GM12878 (cell line): ENCODE results near the gene TMEM167B. TPM values are rescaled to one million over a fixed set of nuclear protein-coding genes. Genes with fewer than 3 reads are reported as not detected.

Source experiments
- ATAC-seq: fragments of 200-7000 bp; cut with Tn5 transposase; 3 replicates; pipeline ENCODE4 v1.9.1; 2020; ENCODE audit warnings: mild to moderate bottlenecking, moderate library complexity
- BruUV-seq: library from RNA; stranded (reverse); fragments of 400-500 nt; replicated peaks from 2 replicates; lab custom pipeline; 2021; lab: Mats Ljungman, UMichigan
- CTCF ChIA-PET: fragments of 300-600 bp; sonication (Branson Sonifier 250); formaldehyde crosslinking; extraction: SDS; loops from one replicate; lab custom pipeline; 2021; ENCODE audit warnings: inconsistent platforms; lab: Yijun Ruan, JAX
- POLR2A ChIA-PET: fragments of 350-600 bp; formaldehyde crosslinking; extraction: SDS; loops from one replicate; lab custom pipeline; 2021; ENCODE audit warnings: inconsistent platforms; lab: Charles Lee
- RAD21 ChIA-PET: fragments of 300-600 bp; sonication (Branson Sonifier 250); formaldehyde crosslinking; loops from one replicate; lab custom pipeline; 2023; ENCODE audit warnings: antibody characterized with exemption; ENCODE audit not compliant: unreplicated experiment; lab: Charles Lee
- SMC1A ChIA-PET: fragments of 300-600 bp; sonication (Branson Sonifier 250); formaldehyde crosslinking; loops from one replicate; lab custom pipeline; 2023; ENCODE audit not compliant: unreplicated experiment, uncharacterized antibody; lab: Charles Lee
- DNase-seq: peaks from one replicate; pipeline ENCODE4 v3.0.0-alpha.2; 2011; ENCODE audit warnings: low read depth, low spot score
- FAIRE-seq: peaks from 3 replicates; lab custom pipeline; 2011; peaks lifted over from hg19 to GRCh38; lab: Jason Lieb, UNC
- H2AFZ ChIP-seq: 2 replicates; pipeline ENCODE4 v1.6.0; 2011; ENCODE audit warnings: low read depth, low read length, control low read depth; ENCODE audit not compliant: control insufficient read depth
- H3K27ac ChIP-seq: 2 replicates; pipeline ENCODE4 v1.5.1; 2011; ENCODE audit warnings: control low read depth; ENCODE audit not compliant: control insufficient read depth, insufficient read depth
- H3K27me3 ChIP-seq, 2 experiments: replicated peaks in 1 of 2; 2 replicates each; pipeline versions ENCODE4 v1.6.0 to v1.6.1; 2011; ENCODE audit warnings: low read length in 1 of 2; ENCODE audit not compliant: control insufficient read depth in 2 of 2, insufficient read depth in 2 of 2
- H3K36me3 ChIP-seq, 2 experiments: 2 replicates each; pipeline ENCODE4 v1.5.1; 2011; ENCODE audit warnings: low read length in 1 of 2; ENCODE audit not compliant: control insufficient read depth in 2 of 2, insufficient read depth in 2 of 2
- H3K4me1 ChIP-seq: 2 replicates; pipeline ENCODE4 v1.6.1; 2011; ENCODE audit warnings: mild to moderate bottlenecking, low read length, moderate library complexity, mixed read lengths; ENCODE audit not compliant: control insufficient read depth, insufficient read depth
- H3K4me2 ChIP-seq: 2 replicates; pipeline ENCODE4 v1.6.0; 2011; ENCODE audit warnings: control low read depth; ENCODE audit not compliant: control insufficient read depth, insufficient read depth
- H3K4me3 ChIP-seq: fragments of 200-600 bp; sonication (generic); 2 replicates; pipeline ENCODE4 v1.5.1; 2016
- H3K79me2 ChIP-seq: 2 replicates; pipeline ENCODE4 v1.6.0; 2011; ENCODE audit warnings: low read length; ENCODE audit not compliant: control insufficient read depth, insufficient read depth
- H3K9ac ChIP-seq: 2 replicates; pipeline ENCODE4 v1.8.0; 2011; ENCODE audit warnings: low read length, control low read depth, mixed read lengths; ENCODE audit not compliant: control insufficient read depth, insufficient read depth
- H3K9me3 ChIP-seq: replicated peaks from 3 replicates; pipeline ENCODE4 v1.5.1; 2011; ENCODE audit warnings: mild to moderate bottlenecking, low read length; ENCODE audit not compliant: control insufficient read depth, insufficient read depth
- H4K20me1 ChIP-seq: 2 replicates; pipeline ENCODE4 v1.6.0; 2011; ENCODE audit not compliant: control insufficient read depth, insufficient read depth
- BRCA1 ChIP-seq: IDR thresholded peaks from 2 replicates; pipeline ENCODE4 v1.6.1; 2011; ENCODE audit warnings: low read depth, low read length, improper control_type of control experiment
- CBX3 ChIP-seq: fragments of 200-600 bp; sonication (generic); IDR thresholded peaks from 2 replicates; pipeline ENCODE4 v1.6.1; 2016; ENCODE audit warnings: low read depth, borderline replicate concordance
- E2F4 ChIP-seq: IDR thresholded peaks from 2 replicates; pipeline ENCODE4 v1.6.1; 2012; ENCODE audit warnings: low read depth, low read length, improper control_type of control experiment
- E2F8 ChIP-seq: fragments of 450-650 bp; IDR thresholded peaks from 2 replicates; pipeline ENCODE4 v1.6.1; 2018; ENCODE audit warnings: mild to moderate bottlenecking, low read depth, moderate library complexity; ENCODE audit not compliant: partially characterized antibody
- HDGF ChIP-seq: fragments of 450-650 bp; IDR thresholded peaks from 2 replicates; pipeline ENCODE4 v1.6.1; 2016; ENCODE audit warnings: antibody characterized with exemption
- KDM1A ChIP-seq: fragments of 200-600 bp; sonication (generic); IDR thresholded peaks from 2 replicates; pipeline ENCODE4 v1.6.1; 2016; ENCODE audit warnings: borderline replicate concordance
- MEF2A ChIP-seq: IDR thresholded peaks from 2 replicates; pipeline ENCODE4 v1.6.1; 2011; ENCODE audit warnings: low read depth, mild to moderate bottlenecking, low read length, moderate library complexity; ENCODE audit not compliant: insufficient read depth
- MXI1 ChIP-seq: fragments of 150-350 bp; IDR thresholded peaks from 2 replicates; pipeline ENCODE4 v1.6.1; 2011; ENCODE audit warnings: low read depth, mild to moderate bottlenecking, inconsistent platforms, low read length, improper control_type of control experiment
- MYC ChIP-seq: IDR thresholded peaks from 2 replicates; pipeline ENCODE4 v1.6.1; 2011; ENCODE audit warnings: mild to moderate bottlenecking, low read length, moderate library complexity, inconsistent platforms; ENCODE audit not compliant: insufficient read depth, insufficient replicate concordance, insufficient read length, severe bottlenecking
- SREBF2 ChIP-seq: IDR thresholded peaks from 2 replicates; pipeline ENCODE4 v1.6.1; 2012; ENCODE audit warnings: mild to moderate bottlenecking, low read length
- ZBED1 ChIP-seq: IDR thresholded peaks from 2 replicates; pipeline ENCODE4 v1.6.1; 2016; ENCODE audit warnings: borderline replicate concordance
- ZNF384 ChIP-seq: IDR thresholded peaks from 2 replicates; pipeline ENCODE4 v1.6.1; 2012; ENCODE audit warnings: low read depth, mild to moderate bottlenecking, low read length, improper control_type of control experiment, borderline replicate concordance
- WGBS: methylation state at CpG from one replicate; pipeline ENCODE4 v1.1.6; 2016; ENCODE audit warnings: low lambda C conversion rate; ENCODE audit not compliant: insufficient replicate concordance, insufficient coverage; ENCODE audit errors: missing lambda C conversion rate; 5-methylcytosine and 5-hydroxymethylcytosine counted together
- in situ Hi-C: fragments of 300-500 bp; cut with MboI; formaldehyde crosslinking; loops from 9 replicates; pipeline ENCODE4 v1.14.3; 2018; ENCODE audit warnings: mixed read lengths
- intact Hi-C: fragments of 100-400 bp; cut with micrococcal nuclease; formaldehyde crosslinking; loops from one replicate; pipeline ENCODE4 v1.14.2; 2022; ENCODE audit not compliant: unreplicated experiment
- polyA plus RNA-seq, 11 experiments: library from polyadenylated mRNA; depleted of rRNA in 4 of 11; unstranded in 6 of 11; stranded (reverse) in 5 of 11; fragments of >200 nt; fragmentation: Nextera tagmentation in 4 of 11; fragmentation: Illumina TruSeq in 1 of 11; extraction: Ambion mirVana in 4 of 11; extraction: Trizol in 1 of 11; gene quantifications; 1 replicate in 1 of 11; 2 replicates in 10 of 11; pipeline versions ENCODE4 v1.2.1 to v1.2.3, GENCODE V29; 2011 to 2016; ENCODE audit warnings: inconsistent platforms in 2 of 11, missing spikeins in 2 of 11, low read depth in 1 of 11
- total RNA-seq, 4 experiments: library from RNA; depleted of rRNA in 3 of 4; stranded (reverse); fragments of >200 nt in 3 of 4; fragmentation: Illumina TruSeq in 1 of 4; extraction: Trizol in 1 of 4; gene quantifications; 2 replicates each; pipeline versions ENCODE4 v1.2.1 to v1.2.3, GENCODE V29; 2013 to 2021

Gene TMEM167B
- total and polyA plus RNA-seq, 10 of the 15 experiments (the other 5 are each of a cell fraction or from before 2014, with no cell fraction given) = 15.6 to 26.1 (median 21.1) TPM

- CTCF ChIA-PET = no interaction called here
Measured at GRCh38 chr1:109040989-109041620, 49.5 kb upstream of the TMEM167B start.

More at GRCh38 chr1:109040989-109041620, 49.5 kb upstream of the TMEM167B start:
- WGBS = 2% methylated on average over 38 of the region's 44 CpGs
- H2AFZ ChIP-seq = peak overlapping the region; percentile 71
- TF ChIP-seq ZBED1 (no peak), CBX3 (no peak), SREBF2 (no peak), KDM1A (no peak), E2F4 (no peak), MYC (no peak), BRCA1 (no peak), HDGF (no peak), MXI1 (no peak), E2F8 (no peak), ZNF384 (no peak), MEF2A (no peak)
- TF ChIP-seq, all 136 proteins: peak for 0
- SMC1A ChIA-PET = no interaction called here
- H3K36me3 ChIP-seq = no peaks in the 10 kb centered on the region
- in situ Hi-C loops = no loop called here
- BruUV-seq = no TSS peak
- RAD21 ChIA-PET = interaction anchor here (0.6 kb wide), 1 partner anchor 28 kb away, joined by 3 read pairs; no protein-coding TSS in a partner anchor
- H3K27ac ChIP-seq = peak overlapping the region; percentile 29
- no peaks in the 10 kb centered on the region for H3K4me1 ChIP-seq
- H3K9ac ChIP-seq = peak overlapping the region; percentile 71
- FAIRE-seq (no peak), ATAC-seq (peak; percentile 58), DNase-seq (no peak)
- H3K4me2 ChIP-seq = peak overlapping the region; percentile 61
- H3K9me3 ChIP-seq = no peaks in the 10 kb centered on the region
- no peaks in the 10 kb centered on the region for H3K27me3 ChIP-seq
- H4K20me1 ChIP-seq = no peaks in the 10 kb centered on the region
- peak overlapping the region; percentile 100 for H3K4me3 ChIP-seq
- H3K79me2 ChIP-seq = peaks cover 15% of the 10 kb centered on the region
- POLR2A ChIA-PET = no interaction called here
- intact Hi-C loops = loop anchor here (5.0 kb wide), 1 partner anchor 71 kb away; the partner anchor contains the start of gene ELAPOR1
